ENCODE measurements around the gene TBR1.

- no peak for TF ChIP-seq CTCF (IDR thresholded peaks at IDR 0.05; ENCODE audit: borderline replicate concordance, extremely low read depth, low read length, poor library complexity, severe bottlenecking)
- TF ChIP-seq EZH2 (IDR thresholded peaks at IDR 0.05; ENCODE audit: borderline replicate concordance, low read depth, low read length, severe bottlenecking): no peak
Measured at GRCh38 chr2:161430386-161430785, 14.3 kb downstream of the TBR1 start.
